ENCODE results near the gene PEX10.

PEX10 gene

DNA sequence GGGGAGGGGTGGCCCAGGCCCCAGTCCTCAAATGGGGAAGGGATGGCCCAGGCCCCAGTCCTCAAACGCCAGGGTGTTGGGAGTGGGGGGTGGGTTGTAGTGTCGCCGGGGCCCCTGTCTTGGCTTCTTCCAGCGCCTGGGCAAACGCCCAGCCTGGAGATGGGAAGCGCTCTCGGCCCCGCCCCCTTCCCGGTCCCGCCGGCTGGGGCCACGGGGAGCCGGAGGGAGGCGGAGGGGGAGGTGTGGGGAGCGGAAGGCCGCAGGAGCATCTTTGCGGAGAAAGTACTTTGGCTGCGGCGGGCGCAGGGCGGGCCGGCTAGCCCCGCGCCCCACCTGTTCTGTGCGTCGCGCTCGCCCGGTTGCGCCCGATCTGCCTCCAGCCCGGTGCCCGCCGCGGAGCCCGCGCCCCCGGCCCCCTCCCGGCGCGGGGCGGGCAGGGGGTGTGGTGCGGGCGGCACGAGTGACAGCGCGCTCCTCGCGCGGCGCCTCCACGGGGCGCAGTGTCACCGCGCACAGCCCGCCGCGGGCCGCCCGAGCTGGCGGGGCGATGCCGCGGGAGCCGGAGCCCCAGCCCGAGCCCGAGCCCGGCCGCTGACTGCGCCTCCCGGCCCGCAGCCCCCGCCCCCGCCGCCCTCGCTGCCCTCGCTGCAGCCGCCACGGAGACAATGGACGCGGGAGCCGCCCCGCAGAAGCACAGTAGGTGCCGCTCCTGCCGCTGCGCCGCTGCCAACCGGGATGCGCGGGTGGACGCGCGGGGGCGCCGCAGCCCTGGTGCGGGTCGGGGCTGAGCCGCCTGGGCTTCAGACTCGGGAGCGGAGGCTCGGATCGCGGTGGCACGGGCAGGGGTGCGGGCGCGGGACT, 31.1 kb upstream of the PEX10 start:
- DNase-seq (ENCODE audit: low read depth in 1 of 2, low spot score in 1 of 2) = peak in 1 of 2 donors; percentile 9

DNA sequence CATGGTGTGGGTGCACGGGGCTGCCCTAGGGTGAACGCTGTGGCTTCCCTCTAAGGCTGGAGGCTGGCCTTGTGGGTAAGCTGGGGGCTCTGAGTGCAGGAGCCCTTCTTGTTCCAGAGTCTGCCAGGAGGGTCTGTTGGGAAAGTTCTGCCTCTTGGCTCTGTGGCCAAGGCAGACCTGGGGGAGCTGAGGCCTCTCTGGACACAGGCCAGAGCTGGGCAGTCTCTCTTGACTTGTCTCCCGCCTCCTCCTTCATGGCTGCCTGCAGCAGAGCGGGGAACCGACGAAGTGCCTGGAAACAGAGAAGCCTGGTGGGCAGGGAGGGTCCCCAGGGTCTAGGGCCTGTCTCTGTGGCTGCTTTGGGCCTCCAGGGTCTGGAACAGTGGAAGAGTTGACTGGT, 30.3 kb upstream of the PEX10 start:
- no peak for DNase-seq (ENCODE audit: low read depth in 1 of 2, low spot score in 1 of 2)

DNA sequence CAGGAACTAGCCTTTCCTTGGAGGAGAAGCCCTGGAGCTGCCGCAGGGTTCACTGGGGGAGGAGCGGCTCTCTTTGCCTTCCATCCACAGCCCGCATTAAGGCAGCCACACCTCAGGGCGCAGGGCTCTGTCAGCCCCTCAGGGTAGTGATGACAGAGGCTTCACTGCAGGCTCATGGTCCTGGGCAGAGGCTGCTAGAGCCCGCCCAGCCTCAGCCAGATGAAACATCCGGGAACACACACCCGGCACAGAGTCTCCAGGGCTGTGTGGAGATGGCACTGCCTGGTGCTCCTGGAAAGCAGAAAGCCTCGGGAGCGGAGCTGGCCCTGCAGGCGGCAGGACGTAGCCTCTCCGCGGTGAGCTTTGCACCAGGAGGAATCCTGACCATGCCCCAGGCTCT, 29.4 kb upstream of the PEX10 start:
- no peak for DNase-seq (ENCODE audit: low read depth in 1 of 2, low spot score in 1 of 2)

DNA sequence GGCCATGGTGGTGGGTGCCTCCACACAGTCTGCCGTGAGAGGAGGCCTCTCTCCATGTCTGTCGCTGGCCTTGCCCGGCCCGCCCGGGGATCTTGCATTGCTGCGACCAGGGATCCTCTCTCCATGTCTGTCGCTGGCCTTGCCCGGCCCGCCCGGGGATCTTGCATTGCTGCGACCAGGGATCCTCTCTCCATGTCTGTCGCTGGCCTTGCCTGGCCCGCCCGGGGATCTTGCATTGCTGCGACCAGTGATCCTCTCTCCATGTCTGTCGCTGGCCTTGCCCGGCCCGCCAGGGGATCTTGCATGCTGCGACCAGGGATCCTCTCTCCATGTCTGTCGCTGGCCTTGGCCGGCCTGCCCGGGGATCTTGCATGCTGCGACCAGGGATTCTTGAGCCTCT, 28.0 kb upstream of the PEX10 start:
- peak in 1 of 2 donors; percentile 9 for DNase-seq (ENCODE audit: low read depth in 1 of 2, low spot score in 1 of 2)

GRCh38 chr1:2439369-2439768, 27.0 kb upstream of the PEX10 start:
- no peak for DNase-seq (ENCODE audit: low read depth in 1 of 2, low spot score in 1 of 2)

DNA sequence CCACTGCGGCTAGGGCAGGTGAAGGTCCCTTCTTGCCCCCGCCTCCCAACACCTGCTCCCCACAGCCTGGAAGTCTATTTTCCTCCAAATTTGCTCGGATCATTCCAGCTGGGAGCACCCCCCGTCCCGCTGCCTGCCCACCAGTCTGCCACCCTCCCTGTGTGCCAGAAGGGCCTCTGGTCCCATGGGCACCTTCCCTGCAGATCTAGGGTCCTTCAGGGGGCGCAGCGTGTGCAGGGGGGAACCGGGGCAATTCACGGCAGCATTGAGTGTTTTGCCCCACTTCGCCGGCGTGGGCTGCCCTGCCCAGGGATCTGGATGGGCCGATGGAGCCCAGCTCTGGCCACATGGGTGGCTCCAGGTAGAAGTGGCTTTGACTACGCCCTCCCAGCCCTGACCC, 26.3 kb upstream of the PEX10 start:
- no peak for DNase-seq (ENCODE audit: low read depth in 1 of 2, low spot score in 1 of 2)

- no peak for DNase-seq (ENCODE audit: low read depth in 1 of 2, low spot score in 1 of 2)
Measured at GRCh38 chr1:2438038-2438437, 25.7 kb upstream of the PEX10 start.

DNA sequence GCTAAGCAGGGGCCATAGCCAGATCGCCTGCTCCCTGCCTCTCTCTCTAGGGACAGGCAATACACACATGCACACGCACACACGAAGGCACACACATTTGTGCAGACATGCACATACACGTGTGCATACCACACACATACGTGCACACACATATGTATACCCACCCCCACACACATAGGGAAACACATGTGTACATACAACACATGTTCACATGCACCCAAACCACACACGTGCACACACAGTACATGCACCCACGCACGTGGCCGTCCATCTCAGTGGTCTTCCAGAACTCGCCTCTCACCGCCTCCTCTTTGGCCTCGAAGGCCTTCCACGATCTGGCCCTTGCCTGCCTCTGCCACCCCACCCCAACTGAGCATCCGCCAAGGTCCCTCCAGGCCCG, 25.3 kb upstream of the PEX10 start:
- DNase-seq (ENCODE audit: low read depth in 1 of 2, low spot score in 1 of 2) = no peak

- DNase-seq (ENCODE audit: low read depth in 1 of 2, low spot score in 1 of 2) = no peak
Measured at GRCh38 chr1:2436876-2437275, 24.5 kb upstream of the PEX10 start.

- DNase-seq (ENCODE audit: low read depth in 1 of 2, low spot score in 1 of 2) = no peak
Measured at GRCh38 chr1:2435746-2436355, 23.5 kb upstream of the PEX10 start.

DNA sequence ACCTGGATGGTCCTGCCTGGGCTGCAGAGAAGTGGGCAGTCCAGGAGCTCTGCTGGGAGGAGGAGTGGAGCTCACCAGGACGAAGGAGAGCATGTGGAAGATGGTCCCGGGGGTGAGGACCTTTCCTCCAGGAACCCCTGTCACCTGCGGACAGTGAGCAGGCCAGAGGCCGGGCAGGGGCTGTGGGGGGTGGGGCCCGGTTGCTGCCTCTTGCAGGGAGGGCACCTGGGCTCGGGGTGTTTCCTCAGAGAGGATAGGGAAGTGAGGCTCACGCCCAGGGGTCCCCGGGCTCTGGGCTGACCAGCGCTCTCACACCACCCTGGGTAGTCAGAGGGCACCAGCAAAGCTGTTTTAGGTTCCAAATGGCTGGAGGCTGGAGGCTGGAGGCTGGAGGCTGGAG, 22.7 kb upstream of the PEX10 start:
- no peak for DNase-seq (ENCODE audit: low read depth in 1 of 2, low spot score in 1 of 2)

DNA sequence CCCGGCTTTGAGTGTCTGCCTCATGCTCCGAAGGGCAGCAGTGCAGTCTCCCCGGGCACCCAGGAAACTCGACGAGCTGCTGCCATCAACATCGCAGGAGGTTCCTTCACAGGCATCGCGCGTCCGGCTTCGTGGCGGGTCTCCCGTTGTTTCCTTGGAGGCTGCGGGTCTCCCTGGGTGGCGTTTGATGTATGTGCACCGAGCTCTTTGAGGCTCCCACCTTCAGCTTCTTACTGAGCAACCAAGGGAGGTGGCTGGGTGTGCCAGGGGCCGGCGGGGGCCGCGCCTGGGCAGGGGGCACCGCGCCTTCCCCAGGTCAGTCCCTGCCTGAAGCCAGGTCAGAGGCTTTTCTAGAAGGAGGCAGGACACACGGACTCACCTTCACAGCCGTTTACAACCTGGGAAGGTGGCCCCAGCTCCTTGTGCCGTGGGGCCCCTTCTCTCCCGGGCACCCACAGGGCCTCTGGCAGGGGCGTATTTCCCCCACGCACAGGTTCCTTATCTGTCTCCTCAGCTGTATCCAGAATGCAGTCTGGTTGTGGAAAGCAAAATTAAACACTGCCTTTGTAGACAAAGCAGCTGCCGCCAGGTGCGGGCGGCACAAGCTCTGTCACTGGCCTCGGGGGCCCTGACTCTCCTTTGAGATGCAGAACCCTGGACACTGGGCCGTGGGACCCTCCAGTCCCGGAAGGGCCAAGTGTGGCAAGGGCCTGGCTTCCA, 21.7 kb upstream of the PEX10 start:
- no peak for DNase-seq (ENCODE audit: low read depth in 1 of 2, low spot score in 1 of 2)

GRCh38 chr1:2433196-2433595, 20.8 kb upstream of the PEX10 start:
- DNase-seq (ENCODE audit: low read depth in 1 of 2, low spot score in 1 of 2) = no peak

- DNase-seq (ENCODE audit: low read depth in 1 of 2, low spot score in 1 of 2) = no peak
Measured at GRCh38 chr1:2432441-2432844, 20.1 kb upstream of the PEX10 start.

DNA sequence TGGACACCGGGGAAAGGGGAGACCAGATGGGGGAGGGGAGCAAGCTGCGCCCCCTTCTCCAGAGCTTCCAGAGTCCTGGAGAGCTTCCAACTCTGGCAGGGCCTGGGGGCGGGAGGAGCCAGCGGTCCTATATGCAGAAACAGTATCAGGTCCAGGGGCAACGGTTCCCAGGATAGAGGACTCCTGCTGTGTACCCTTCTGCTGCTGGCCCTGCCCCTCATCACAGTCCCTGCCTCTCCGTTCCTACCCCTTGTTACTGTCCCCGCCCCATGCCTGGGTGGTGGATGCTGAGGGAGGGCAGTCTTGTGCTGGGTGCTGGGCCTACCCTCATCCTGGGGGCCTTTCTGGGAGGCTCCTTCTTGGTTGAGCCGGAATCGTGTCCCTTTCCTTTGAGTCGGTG, 19.2 kb upstream of the PEX10 start:
- no peak for DNase-seq (ENCODE audit: low read depth in 1 of 2, low spot score in 1 of 2)

GRCh38 chr1:2431103-2431502, 18.7 kb upstream of the PEX10 start:
- no peak for DNase-seq (ENCODE audit: low read depth in 1 of 2, low spot score in 1 of 2)

- no peak for DNase-seq (ENCODE audit: low read depth in 1 of 2, low spot score in 1 of 2)
Measured at GRCh38 chr1:2430592-2430973, 18.2 kb upstream of the PEX10 start.

DNA sequence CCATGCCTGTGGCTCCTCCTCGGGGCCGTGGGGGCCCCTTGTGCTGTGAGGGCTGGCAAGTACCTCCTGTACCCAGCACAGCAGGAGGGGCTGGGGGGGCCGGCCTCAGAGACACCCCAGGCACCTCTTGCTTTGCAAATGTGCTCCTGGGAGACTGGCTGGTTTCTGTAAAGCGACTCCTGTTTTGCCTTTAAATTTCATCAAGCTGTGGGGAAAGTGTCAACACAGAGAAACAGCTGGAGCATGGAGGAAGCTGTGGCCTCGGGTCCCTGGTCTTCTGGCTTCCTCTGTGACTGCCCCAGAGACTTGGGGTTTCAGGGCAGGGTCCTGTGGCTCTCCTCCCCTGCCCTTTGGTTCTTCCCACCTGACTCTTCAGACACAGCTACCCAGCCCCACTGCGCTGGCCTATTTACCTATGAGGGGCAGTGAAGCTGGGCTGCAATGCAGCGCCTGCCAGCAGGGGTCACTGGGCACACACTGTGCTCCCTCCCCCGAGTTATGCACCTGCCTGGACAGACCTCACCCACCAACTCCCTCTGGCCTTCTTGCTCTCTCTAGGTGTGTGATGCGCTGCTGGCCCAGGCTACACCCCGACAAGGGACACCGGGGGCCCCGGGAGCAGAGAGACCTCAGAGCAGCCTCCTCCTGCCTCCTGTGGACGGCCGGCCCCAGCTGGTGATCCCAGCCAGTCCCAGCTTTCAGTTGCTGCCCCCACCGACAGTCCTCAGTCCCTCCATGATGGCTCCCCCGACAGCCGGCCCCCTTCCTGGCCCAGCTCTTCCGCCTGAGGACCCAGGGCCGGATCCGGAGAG, 17.6 kb upstream of the PEX10 start:
- DNase-seq (ENCODE audit: low read depth in 1 of 2, low spot score in 1 of 2) = no peak

DNA sequence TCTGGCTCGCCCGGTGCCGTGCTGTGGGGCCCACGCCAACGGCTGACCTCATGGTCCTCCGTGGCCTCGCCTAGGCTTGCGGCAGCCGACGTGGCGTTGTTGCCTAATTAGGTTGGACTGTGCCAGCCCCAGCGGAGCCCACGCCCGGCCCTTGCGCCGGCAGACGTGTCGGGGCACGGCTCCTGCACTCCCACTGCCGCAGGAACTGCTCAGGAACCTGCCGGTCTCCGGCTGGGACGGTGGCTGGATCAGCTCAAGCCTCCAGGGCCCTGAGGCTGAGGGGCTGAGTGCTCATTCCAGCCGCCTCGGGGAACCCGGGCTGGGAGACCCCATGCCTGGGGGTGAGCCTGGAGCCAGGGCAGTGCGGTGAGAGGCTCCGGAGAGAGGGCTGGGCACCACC, 16.1 kb upstream of the PEX10 start:
- no peak for DNase-seq (ENCODE audit: low read depth in 1 of 2, low spot score in 1 of 2)

DNA sequence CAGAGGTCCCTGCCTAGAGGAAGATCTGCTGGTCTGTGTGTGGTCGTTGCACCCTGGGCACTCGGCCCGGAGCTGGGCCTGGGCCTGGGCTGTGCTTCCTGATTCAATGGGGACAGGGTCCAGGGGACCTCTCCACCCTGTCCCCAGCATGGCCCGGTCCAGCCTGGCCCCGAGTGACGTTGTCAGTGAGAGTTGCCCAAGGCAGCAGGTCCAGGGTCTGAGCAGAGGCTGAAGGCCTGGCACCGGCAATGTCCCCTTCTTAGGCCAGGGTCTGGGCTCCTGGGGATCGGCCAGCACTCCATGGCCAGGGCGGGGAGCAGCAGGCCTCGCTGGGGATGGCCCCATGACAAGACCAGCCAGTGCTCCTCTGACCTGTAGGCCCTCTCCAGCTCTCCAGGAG, 15.6 kb upstream of the PEX10 start:
- no peak for DNase-seq (ENCODE audit: low read depth in 1 of 2, low spot score in 1 of 2)

DNA sequence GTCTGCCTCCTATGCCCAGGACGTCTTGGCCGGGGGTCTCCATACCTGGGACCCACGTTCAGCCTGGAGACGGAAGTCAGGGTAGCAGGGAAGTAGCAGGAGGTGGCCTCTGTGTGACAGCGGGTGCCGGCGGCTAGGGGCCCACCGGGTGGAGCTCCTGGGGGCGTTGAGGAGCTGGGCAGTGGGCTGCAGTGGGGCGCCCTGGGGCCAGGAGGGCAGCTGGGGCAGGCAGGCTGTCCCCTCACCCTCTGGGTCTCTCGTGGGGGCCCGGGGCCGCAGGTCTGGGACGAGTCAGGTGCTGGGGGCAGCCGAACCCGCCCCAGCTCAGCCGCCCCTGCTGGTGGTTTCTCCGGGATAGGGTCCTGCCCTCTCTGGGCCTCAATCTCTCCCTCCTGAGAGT, 14.7 kb upstream of the PEX10 start:
- DNase-seq (ENCODE audit: low read depth in 1 of 2, low spot score in 1 of 2) = no peak
